ENCODE data around the gene CADM1. TPM values are rescaled to one million over a fixed set of nuclear protein-coding genes. Genes with fewer than 3 reads are reported as not detected.

CADM1 gene
- total RNA-seq, 2 experiments from 2014 or later, result 0.47 to 0.63 TPM

GRCh38 chr11:115154355-115154736 is 349.9 kb downstream of the CADM1 start:
- Mint-ChIP-seq H3K27ac (no peak overlapping the region), H3K27me3 (peaks cover 2% of the 10 kb centered on the region), H3K4me1 (ENCODE audit: low read depth) (peaks cover 4% of the 10 kb centered on the region), H3K4me3 (no peak overlapping the region), H3K9me3 (peaks cover 3% of the 10 kb centered on the region), H3K36me3 (ENCODE audit: low read depth) (no peaks in the 10 kb centered on the region)
- TF ChIP-seq CTCF (IDR thresholded peaks at IDR 0.05), result no peak
- POLR2A ChIA-PET, result no interaction called here
- ATAC-seq (no peak), DNase-seq (no peak)
- CTCF ChIA-PET, result no interaction called here
- intact Hi-C loops (cut with micrococcal nuclease), result no loop called here

GRCh38 chr11:115153731-115154354 is 350.4 kb downstream of the CADM1 start:
- ChIA-PET CTCF (no interaction called here), POLR2A (no interaction called here)
- Mint-ChIP-seq H3K4me3 (no peak overlapping the region), H3K4me1 (ENCODE audit: low read depth) (peaks cover 4% of the 10 kb centered on the region), H3K36me3 (ENCODE audit: low read depth) (no peaks in the 10 kb centered on the region), H3K27ac (no peak overlapping the region), H3K9me3 (peaks cover 3% of the 10 kb centered on the region), H3K27me3 (peaks cover 2% of the 10 kb centered on the region)
- no peak for ATAC-seq
- DNase-seq, result no peak
- intact Hi-C loops (cut with micrococcal nuclease), result no loop called here
- no peak for TF ChIP-seq CTCF (IDR thresholded peaks at IDR 0.05)

GRCh38 chr11:115153135-115153534 is 351.1 kb downstream of the CADM1 start:
- peak overlapping the region; percentile 78 for H3K27ac Mint-ChIP-seq
- H3K4me3 Mint-ChIP-seq, result no peak overlapping the region
- peaks cover 4% of the 10 kb centered on the region for H3K4me1 Mint-ChIP-seq (ENCODE audit: low read depth)
- no peak for ATAC-seq
- DNase-seq, result no peak
- CTCF ChIA-PET, result no interaction called here
- peaks cover 2% of the 10 kb centered on the region for H3K27me3 Mint-ChIP-seq
- H3K36me3 Mint-ChIP-seq (ENCODE audit: low read depth), result no peaks in the 10 kb centered on the region
- no peak for TF ChIP-seq CTCF (IDR thresholded peaks at IDR 0.05)
- POLR2A ChIA-PET, result no interaction called here
- intact Hi-C loops (cut with micrococcal nuclease), result no loop called here
- peaks cover 3% of the 10 kb centered on the region for H3K9me3 Mint-ChIP-seq

- H3K27ac Mint-ChIP-seq, result no peak overlapping the region
- no peaks in the 10 kb centered on the region for H3K36me3 Mint-ChIP-seq (ENCODE audit: low read depth)
- peaks cover 5% of the 10 kb centered on the region for H3K9me3 Mint-ChIP-seq
- POLR2A ChIA-PET, result no interaction called here
- H3K4me1 Mint-ChIP-seq (ENCODE audit: low read depth), result peaks cover 4% of the 10 kb centered on the region
- peaks cover 2% of the 10 kb centered on the region for H3K27me3 Mint-ChIP-seq
- CTCF ChIA-PET, result no interaction called here
- intact Hi-C loops (cut with micrococcal nuclease), result no loop called here
- ATAC-seq (no peak), DNase-seq (no peak)
- H3K4me3 Mint-ChIP-seq, result no peak overlapping the region
- TF ChIP-seq CTCF (IDR thresholded peaks at IDR 0.05), result no peak
Measured at GRCh38 chr11:115151010-115151409, 353.2 kb downstream of the CADM1 start.

- Mint-ChIP-seq H3K27me3 (peaks cover 4% of the 10 kb centered on the region), H3K4me3 (no peak overlapping the region), H3K27ac (no peak overlapping the region), H3K36me3 (ENCODE audit: low read depth) (no peaks in the 10 kb centered on the region), H3K9me3 (peaks cover 5% of the 10 kb centered on the region), H3K4me1 (ENCODE audit: low read depth) (peaks cover 4% of the 10 kb centered on the region)
- no peak for TF ChIP-seq CTCF (IDR thresholded peaks at IDR 0.05)
- ATAC-seq, result no peak
- no peak for DNase-seq
- intact Hi-C loops (cut with micrococcal nuclease), result no loop called here
- ChIA-PET CTCF (no interaction called here), POLR2A (no interaction called here)
Measured at GRCh38 chr11:115148691-115149090, 355.5 kb downstream of the CADM1 start.
